Breast epithelium (tissue), 4 donors: ENCODE results near the gene PHACTR3. TPM values are rescaled to one million over a fixed set of nuclear protein-coding genes. Genes with fewer than 3 reads are reported as not detected.

Experiments used
- DNase-seq, 2 donors: peaks; one replicate each; pipeline ENCODE4 v3.0.0-alpha.2; 2019; ENCODE audit warnings: low spot score in 2 of 2
- H3K27ac ChIP-seq, 2 donors: fragments of 200-600 bp; sonication (generic) in 1 of 2; one replicate each; pipeline ENCODE4 v1.5.1; 2016 to 2019; ENCODE audit warnings: mild to moderate bottlenecking in 1 of 2
- H3K27me3 ChIP-seq, 2 donors: fragments of 200-600 bp; sonication (generic) in 1 of 2; one replicate each; pipeline versions ENCODE4 v1.5.1 to v1.6.0; 2017 to 2019; ENCODE audit warnings: control low read depth in 1 of 2, mild to moderate bottlenecking in 1 of 2
- H3K36me3 ChIP-seq: fragments of 200-600 bp; one replicate; pipeline ENCODE4 v1.5.1; 2019
- H3K4me1 ChIP-seq, 2 donors: fragments of 200-600 bp; sonication (generic); one replicate each; pipeline ENCODE4 v1.5.1; 2016 to 2019; ENCODE audit warnings: control low read depth in 1 of 2
- H3K4me3 ChIP-seq, 3 donors: fragments of 200-600 bp; sonication (generic); 1 replicate in 2 of 3; 2 replicates in 1 of 3; pipeline ENCODE4 v1.5.1; 2016 to 2019; ENCODE audit warnings: mild to moderate bottlenecking in 3 of 3, moderate library complexity in 2 of 3
- H3K9me3 ChIP-seq, 2 donors: fragments of 200-600 bp; sonication (generic) in 1 of 2; one replicate each; pipeline ENCODE4 v1.5.1; 2016 to 2019; ENCODE audit warnings: control low read depth in 1 of 2
- CTCF ChIP-seq, 3 donors: fragments of 450-650 bp; IDR thresholded peaks; one replicate each; pipeline ENCODE4 v1.5.1; 2016 to 2017; ENCODE audit warnings: antibody characterized with exemption in 3 of 3, mild to moderate bottlenecking in 3 of 3, moderate library complexity in 3 of 3
- POLR2A ChIP-seq: fragments of 450-650 bp; IDR thresholded peaks from one replicate; pipeline ENCODE4 v1.6.1; 2016; ENCODE audit warnings: antibody characterized with exemption, mild to moderate bottlenecking, moderate library complexity
- POLR2AphosphoS5 ChIP-seq, 3 donors: sonication (generic); formaldehyde crosslinking; IDR thresholded peaks; one replicate each; pipeline ENCODE4 v1.6.1; 2017; ENCODE audit warnings: antibody characterized with exemption in 3 of 3
- intact Hi-C: fragments of 100-400 bp; cut with DNase I; formaldehyde crosslinking; loops from one replicate; pipeline ENCODE4 v1.15.1; 2023; ENCODE audit warnings: low total_unique reads
- total RNA-seq, 3 donors: library from RNA; depleted of rRNA; stranded (reverse); fragments of >200 nt; gene quantifications; one replicate each; pipeline ENCODE4 v1.1.0, GENCODE V29; 2016

The PHACTR3 gene
- total RNA-seq, 3 donors from 2014 or later: 0.16 to 0.33 (median 0.29) TPM

- Histone ChIP-seq H3K4me1 (no peaks in the 10 kb centered on the region), H3K9me3 (no peaks in the 10 kb centered on the region), H3K4me3 (no peak overlapping the region), H3K36me3 (no peaks in the 10 kb centered on the region), H3K27me3 (peaks cover 0 to 3% of the 10 kb centered on the region in 2 donors), H3K27ac (no peak overlapping the region)
- no peak for DNase-seq
- intact Hi-C loops: no loop called here
- TF ChIP-seq CTCF (IDR thresholded peaks at IDR 0.05) (no peak), POLR2AphosphoS5 (IDR thresholded peaks at IDR 0.05) (no peak), POLR2A (no peak)
Observed at GRCh38 chr20:59771506-59772372, 167.4 kb downstream of the PHACTR3 start.

- H3K27me3 ChIP-seq: peaks cover 0 to 3% of the 10 kb centered on the region in 2 donors
- H3K4me1 ChIP-seq: no peaks in the 10 kb centered on the region
- H3K4me3 ChIP-seq: no peak overlapping the region
- DNase-seq: peak in 1 of 2 donors; percentile 15
- no peak overlapping the region for H3K27ac ChIP-seq
- H3K36me3 ChIP-seq: no peaks in the 10 kb centered on the region
- no peaks in the 10 kb centered on the region for H3K9me3 ChIP-seq
- TF ChIP-seq POLR2AphosphoS5 (IDR thresholded peaks at IDR 0.05): no peak
- no peak for TF ChIP-seq CTCF (IDR thresholded peaks at IDR 0.05)
- TF ChIP-seq POLR2A: no peak
- intact Hi-C loops: no loop called here
Observed at GRCh38 chr20:59772373-59772705, 168.0 kb downstream of the PHACTR3 start.

- Histone ChIP-seq H3K4me1 (no peaks in the 10 kb centered on the region), H3K9me3 (no peaks in the 10 kb centered on the region), H3K36me3 (no peaks in the 10 kb centered on the region), H3K4me3 (no peak overlapping the region), H3K27ac (no peak overlapping the region), H3K27me3 (peaks cover 0 to 3% of the 10 kb centered on the region in 2 donors)
- TF ChIP-seq CTCF (IDR thresholded peaks at IDR 0.05): no peak
- TF ChIP-seq POLR2A: no peak
- no peak for TF ChIP-seq POLR2AphosphoS5 (IDR thresholded peaks at IDR 0.05)
- intact Hi-C loops: no loop called here
- peak in 1 of 2 donors; percentile 40 for DNase-seq
Observed at GRCh38 chr20:59772931-59773913, 168.9 kb downstream of the PHACTR3 start.

- Histone ChIP-seq H3K4me1 (no peaks in the 10 kb centered on the region), H3K27ac (no peak overlapping the region), H3K27me3 (peaks cover 0 to 3% of the 10 kb centered on the region in 2 donors), H3K4me3 (no peak overlapping the region), H3K36me3 (no peaks in the 10 kb centered on the region), H3K9me3 (no peaks in the 10 kb centered on the region)
- intact Hi-C loops: no loop called here
- DNase-seq: peak in 1 of 2 donors; percentile 28
- TF ChIP-seq CTCF (IDR thresholded peaks at IDR 0.05) (no peak), POLR2A (no peak), POLR2AphosphoS5 (IDR thresholded peaks at IDR 0.05) (no peak)
Observed at GRCh38 chr20:59774204-59774641, 169.9 kb downstream of the PHACTR3 start.
